HG03432 (cell line): ENCODE data around the gene PCCA.
"Not testable (repeated sequence)": the region's sequence is repeated elsewhere in the genome, so short reads cannot be mapped to it uniquely, and the experiment has no call there.

Source experiments
- ATAC-seq: cut with Tn5 transposase; IDR thresholded peaks from one replicate; pipeline ENCODE4 v1.9.1; 2021; ENCODE audit warnings: mild to moderate bottlenecking, moderate library complexity; ENCODE audit not compliant: unreplicated experiment

The PCCA gene

GRCh38 chr13:100520936-100521850, 432.3 kb downstream of the PCCA start:
- ATAC-seq, result no peak

GRCh38 chr13:100521851-100522617, 433.1 kb downstream of the PCCA start:
- no peak for ATAC-seq

DNA sequence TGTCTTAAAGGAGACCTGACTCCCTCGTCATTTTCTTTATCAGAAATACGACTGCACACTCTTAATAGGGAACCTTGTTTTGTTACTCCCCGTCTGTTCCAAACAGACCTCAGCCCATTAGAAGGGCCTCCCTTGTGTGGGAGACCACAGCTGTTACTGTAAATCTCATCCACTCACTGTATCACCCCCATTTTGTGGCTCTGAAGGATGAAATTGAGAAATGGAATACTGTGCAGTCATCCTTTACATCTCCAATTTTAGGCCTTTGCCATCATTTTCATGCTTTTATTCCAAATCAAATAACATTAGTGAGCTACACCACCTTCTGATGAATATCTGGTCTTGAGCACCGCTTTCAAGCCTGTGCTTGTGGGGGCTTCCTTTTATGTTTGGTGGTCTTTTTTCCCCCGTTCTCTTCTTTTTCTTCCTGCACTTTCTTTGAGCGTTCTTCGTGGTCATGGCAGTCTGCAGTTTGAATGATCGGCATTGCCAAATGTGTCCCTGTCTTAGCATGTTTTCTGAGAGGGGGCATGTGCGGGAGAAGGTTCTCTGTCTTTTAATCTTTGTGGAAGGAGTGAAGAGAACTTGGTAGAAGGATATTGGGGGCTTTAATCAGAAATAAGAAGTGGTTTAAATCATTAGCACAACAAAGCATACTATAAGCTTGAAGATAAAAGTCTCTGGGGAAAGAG, 433.9 kb downstream of the PCCA start:
- ATAC-seq, result no peak

GRCh38 chr13:100523411-100523810, 434.5 kb downstream of the PCCA start:
- no peak for ATAC-seq

GRCh38 chr13:100523981-100524386, 435.1 kb downstream of the PCCA start:
- no peak for ATAC-seq

DNA sequence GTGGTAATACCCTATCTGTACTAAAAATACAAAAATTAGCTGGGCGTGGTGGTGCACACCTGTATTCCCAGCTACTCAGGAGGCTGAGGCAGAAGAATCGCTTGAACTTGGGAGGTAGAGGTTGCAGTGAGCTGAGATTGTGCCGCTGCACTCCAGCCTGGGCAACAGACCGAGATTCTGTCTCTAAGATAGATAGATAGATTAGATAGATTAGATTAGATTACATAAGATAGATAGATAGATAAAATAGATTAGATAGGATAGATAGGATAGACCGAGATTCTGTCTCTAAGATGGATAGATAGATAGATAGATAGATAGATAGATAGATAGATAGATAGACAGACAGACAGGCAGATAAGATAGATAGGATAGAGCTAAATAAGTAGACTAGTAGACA, 435.8 kb downstream of the PCCA start:
- not testable (repeated sequence) for ATAC-seq

GRCh38 chr13:100525453-100526317, 436.8 kb downstream of the PCCA start:
- ATAC-seq, result no peak

GRCh38 chr13:100526318-100527000, 437.6 kb downstream of the PCCA start:
- no peak for ATAC-seq

DNA sequence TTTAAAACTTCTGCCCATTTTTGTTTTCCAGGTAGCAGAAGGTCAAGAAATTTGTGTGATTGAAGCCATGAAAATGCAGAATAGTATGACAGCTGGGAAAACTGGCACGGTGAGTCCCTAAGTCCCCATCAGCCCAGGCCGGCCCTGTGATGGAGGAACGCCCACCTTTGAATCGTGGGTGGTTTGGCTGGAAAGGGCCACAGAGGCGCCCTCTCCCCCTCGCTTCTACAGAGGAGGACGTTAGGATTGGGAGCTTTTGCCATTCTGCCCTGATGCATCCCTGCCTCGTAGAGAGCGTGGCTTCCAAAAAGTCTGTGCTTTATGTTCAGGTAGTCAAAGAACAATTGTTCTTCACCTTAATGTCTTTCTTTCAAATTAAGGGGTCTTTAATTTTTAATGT, 438.8 kb downstream of the PCCA start:
- no peak for ATAC-seq

- no peak for ATAC-seq
Measured at GRCh38 chr13:100528353-100528752, 439.5 kb downstream of the PCCA start.

- ATAC-seq, result no peak
Measured at GRCh38 chr13:100528820-100529219, 439.9 kb downstream of the PCCA start.

DNA sequence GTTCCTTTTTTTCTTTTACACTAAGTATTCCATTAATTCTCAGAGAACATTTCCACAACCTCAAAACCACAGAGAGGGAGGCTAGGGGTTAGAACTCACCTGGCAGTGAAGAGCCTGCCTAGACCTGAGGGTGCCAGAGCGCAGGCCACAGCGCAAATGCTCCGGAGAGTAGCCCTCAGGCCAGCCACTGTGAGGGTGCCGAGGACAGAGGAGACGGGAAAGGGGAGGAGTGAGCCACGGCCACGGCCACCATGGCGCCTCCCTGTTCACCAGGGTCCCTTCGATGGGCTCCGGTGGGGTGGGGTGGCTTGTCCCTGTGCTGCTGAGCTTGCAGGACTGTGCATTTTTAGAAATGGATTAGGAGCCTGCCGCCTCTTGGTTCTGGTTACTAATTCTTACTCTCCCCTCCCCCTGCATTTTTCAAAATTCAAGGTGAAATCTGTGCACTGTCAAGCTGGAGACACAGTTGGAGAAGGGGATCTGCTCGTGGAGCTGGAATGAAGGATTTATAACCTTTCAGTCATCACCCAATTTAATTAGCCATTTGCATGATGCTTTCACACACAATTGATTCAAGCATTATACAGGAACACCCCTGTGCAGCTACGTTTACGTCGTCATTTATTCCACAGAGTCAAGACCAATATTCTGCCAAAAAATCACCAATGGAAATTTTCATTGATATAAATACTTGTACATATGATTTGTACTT, 440.9 kb downstream of the PCCA start:
- no peak for ATAC-seq

DNA sequence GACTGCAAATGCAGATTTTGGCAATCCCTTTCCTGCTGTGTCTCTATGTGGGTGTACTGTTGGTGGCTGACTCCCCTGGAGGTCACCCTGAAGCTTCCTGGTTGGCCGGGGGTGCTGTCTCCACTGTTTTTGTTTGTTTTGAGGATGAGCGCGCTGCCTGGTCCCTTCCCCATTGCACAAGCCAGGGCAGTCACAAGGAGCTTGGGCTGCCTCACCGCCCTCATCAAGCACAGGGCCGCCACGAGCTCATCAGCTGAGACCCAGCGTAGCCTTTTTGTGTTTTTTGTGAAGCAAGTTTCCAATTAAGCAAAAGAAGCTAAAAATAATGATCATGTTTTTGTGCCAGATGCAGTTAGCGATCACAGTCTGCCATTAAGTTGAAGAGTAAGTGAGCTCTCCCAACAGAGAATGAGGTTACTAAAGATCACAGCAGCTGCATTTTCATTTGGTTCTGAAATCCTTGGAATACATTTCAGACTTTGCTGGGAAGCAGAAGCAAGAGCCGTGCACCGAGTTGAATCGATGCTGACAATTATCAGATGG, 441.8 kb downstream of the PCCA start:
- ATAC-seq, result no peak

DNA sequence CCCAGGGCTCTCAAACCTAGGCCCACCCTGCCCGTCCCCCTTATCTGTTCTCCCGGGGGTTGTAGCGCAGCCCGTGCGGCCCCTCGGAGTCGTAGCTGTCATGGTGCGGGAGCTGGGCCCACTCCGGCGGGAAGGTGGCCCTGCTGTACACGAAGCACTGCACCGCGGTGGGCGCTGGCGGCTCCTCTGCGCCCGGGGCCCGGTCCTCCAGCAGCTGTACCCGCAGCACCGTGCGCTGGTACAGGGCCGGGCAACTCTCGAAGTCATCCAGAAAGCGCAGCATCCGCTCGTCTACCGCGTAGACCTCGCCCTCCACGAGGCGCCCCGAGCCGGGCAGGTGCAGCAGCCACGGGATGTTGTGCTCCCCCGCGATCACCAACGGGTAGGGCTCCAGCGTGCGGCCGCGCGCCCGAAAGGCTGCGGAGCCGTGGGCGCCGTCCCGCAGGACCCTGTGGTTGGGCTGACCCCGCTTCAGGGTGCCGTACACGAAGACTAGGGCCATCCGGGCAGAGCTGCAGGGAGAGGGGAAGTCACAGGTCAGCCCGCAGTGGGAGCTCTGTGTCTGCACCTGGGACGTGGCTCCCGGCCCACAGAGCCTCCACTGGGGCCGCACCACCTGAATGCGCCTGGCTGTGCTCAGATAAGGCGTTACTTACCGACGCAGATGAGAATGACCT, 443.3 kb downstream of the PCCA start:
- no peak for ATAC-seq

GRCh38 chr13:100532836-100533435, 444.0 kb downstream of the PCCA start:
- no peak for ATAC-seq

- ATAC-seq, result no peak
Measured at GRCh38 chr13:100533588-100534041, 444.7 kb downstream of the PCCA start.

- no peak for ATAC-seq
Measured at GRCh38 chr13:100534147-100534843, 445.4 kb downstream of the PCCA start.
